ENCODE data around the gene EIF2B2.

EIF2B2 gene

DNA sequence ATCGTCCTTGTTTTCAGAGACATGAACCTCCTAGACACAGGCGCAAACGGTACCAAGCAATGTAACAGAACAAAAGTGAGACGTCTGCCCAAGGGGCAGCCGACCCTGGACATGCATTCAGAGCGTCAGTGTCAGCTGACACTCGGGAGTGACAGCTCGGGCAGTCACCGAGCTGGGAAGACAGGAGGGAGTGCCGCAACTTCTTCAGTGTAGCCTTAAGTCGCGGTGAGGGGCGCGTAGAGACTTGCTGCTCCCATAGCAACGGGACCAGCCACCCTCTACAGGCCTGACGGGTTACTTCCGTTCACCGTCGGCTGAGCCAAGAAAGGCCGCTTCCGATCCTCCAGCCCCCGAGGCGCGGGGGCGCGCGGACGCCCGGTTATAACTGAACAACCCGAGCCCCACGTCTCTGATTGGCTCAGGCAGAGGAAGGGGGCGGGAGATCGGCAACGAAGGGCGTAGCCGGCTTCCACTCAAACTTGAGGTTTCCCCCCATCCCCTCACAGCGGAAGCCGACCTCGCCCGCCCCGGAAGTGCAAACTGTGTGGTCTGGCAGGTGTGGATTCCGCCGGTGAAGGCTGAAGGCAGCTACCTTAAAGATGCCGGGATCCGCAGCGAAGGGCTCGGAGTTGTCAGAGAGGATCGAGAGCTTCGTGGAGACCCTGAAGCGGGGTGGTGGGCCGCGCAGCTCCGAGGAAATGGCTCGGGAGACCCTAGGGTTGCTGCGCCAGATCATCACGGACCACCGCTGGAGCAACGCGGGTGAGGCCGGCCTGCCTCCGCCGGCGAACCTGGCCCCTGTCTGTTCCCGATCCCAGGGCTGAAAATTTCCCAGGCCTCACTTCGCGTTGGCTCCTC, at the start of gene EIF2B2:
TSS of gene EIF2B2 (plus strand) at position 530 of the 858 bp plus-strand sequence. CDS start at position 600, 70 bp downstream.
- TF ChIP-seq, protein P1, sequence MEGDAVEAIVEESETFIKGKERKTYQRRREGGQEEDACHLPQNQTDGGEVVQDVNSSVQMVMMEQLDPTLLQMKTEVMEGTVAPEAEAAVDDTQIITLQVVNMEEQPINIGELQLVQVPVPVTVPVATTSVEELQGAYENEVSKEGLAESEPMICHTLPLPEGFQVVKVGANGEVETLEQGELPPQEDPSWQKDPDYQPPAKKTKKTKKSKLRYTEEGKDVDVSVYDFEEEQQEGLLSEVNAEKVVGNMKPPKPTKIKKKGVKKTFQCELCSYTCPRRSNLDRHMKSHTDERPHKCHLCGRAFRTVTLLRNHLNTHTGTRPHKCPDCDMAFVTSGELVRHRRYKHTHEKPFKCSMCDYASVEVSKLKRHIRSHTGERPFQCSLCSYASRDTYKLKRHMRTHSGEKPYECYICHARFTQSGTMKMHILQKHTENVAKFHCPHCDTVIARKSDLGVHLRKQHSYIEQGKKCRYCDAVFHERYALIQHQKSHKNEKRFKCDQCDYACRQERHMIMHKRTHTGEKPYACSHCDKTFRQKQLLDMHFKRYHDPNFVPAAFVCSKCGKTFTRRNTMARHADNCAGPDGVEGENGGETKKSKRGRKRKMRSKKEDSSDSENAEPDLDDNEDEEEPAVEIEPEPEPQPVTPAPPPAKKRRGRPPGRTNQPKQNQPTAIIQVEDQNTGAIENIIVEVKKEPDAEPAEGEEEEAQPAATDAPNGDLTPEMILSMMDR (IDR thresholded peaks at IDR 0.05; ENCODE audit: low read depth, low read length): no peak
- H3K4me3 ChIP-seq (replicated peaks in 1 of 2; ENCODE audit: low read depth in 2 of 2, low read length in 2 of 2): peak within 1 kb of the TSS; percentile 92 to 94
- DNase-seq (ENCODE audit: low read depth in 2 of 2): peak; percentile 95 to 97

DNA sequence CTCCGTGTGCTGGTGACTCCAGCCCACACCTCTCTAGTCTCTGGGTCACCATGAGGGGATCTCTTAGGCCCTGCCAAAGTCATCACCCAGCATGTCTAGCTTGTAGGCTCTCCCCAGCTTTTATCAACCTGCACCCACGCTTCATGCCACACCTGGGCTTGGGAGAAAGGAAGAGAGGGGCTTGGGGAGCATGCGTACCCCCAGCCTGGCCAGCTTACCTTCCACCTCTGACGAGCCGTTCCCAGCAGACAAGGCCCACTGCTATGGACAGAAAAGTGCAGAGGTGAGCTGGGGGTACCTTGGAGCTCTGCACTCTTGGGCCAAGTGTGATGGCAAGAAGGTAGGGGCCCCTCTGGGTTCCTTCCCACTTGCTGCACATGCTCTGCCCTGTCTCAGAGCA, 49.0 kb upstream of the EIF2B2 start:
- peak overlapping the region in 1 of 2 donors; percentile 61 for H3K4me3 ChIP-seq (replicated peaks in 1 of 2; ENCODE audit: low read depth in 2 of 2, low read length in 2 of 2)
- TF ChIP-seq, protein P1 (IDR thresholded peaks at IDR 0.05; ENCODE audit: low read depth, low read length): no peak
- DNase-seq (ENCODE audit: low read depth in 2 of 2): no peak

DNA sequence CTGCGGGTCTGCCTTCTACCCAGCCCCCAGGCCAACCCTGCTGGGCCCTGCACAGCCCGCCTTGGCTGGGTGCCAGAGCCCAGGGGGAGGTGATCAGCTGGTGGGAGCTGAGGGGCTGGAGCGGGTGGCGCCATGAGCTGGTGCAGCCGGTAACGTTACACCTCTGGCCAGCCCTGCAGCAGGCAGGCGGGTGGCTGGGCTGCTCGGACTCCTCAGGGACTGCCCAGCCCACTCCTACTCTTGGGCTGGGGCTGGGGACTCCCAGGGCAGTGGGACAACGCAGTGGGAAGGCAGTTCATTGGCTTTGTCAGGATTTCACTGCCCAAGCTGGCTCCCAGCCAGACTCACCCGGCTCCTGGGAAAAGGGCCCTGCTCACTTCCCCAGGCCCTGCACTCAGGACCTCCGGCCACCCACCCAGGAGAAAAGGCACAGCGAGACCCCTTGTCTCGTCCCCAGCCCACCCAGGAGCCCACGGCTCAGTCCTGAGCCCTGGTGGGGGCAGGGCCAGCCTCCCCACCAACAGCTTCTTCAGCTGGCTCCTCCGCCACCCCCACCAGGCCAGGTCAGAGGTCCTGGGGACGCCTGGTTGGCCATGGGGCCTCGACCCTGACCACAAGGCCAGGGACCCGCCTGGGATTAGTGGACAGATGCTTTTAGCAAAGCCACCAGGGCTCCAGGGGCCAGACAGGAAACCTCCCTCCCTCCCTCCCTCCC, 48.3 kb upstream of the EIF2B2 start:
- no peak for DNase-seq (ENCODE audit: low read depth in 2 of 2)
- peak overlapping the region; percentile 42 to 61 for H3K4me3 ChIP-seq (replicated peaks in 1 of 2; ENCODE audit: low read depth in 2 of 2, low read length in 2 of 2)

DNA sequence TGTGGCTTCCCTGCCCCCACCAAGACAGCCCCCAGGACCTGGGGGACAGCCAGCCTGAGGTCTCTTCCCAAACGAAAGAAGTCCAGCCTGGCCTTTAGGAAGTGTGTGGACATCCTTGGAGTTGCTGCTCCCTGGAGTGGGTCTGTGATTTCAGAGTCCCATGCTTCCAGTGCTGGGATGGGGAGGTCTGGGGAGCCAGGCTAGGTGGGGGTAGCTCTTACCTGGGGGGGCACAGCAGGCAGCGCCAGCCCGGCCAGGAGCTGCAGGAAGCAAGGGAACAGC, 47.8 kb upstream of the EIF2B2 start:
- TF ChIP-seq, protein P1 (IDR thresholded peaks at IDR 0.05; ENCODE audit: low read depth, low read length): no peak
- no peak for DNase-seq (ENCODE audit: low read depth in 2 of 2)
- H3K4me3 ChIP-seq (replicated peaks in 1 of 2; ENCODE audit: low read depth in 2 of 2, low read length in 2 of 2): peak overlapping the region; percentile 42 to 61

More for the DNA sequence above, 48.3 kb upstream of the EIF2B2 start:
- TF ChIP-seq, protein P1 (IDR thresholded peaks at IDR 0.05; ENCODE audit: low read depth, low read length): no peak

DNA sequence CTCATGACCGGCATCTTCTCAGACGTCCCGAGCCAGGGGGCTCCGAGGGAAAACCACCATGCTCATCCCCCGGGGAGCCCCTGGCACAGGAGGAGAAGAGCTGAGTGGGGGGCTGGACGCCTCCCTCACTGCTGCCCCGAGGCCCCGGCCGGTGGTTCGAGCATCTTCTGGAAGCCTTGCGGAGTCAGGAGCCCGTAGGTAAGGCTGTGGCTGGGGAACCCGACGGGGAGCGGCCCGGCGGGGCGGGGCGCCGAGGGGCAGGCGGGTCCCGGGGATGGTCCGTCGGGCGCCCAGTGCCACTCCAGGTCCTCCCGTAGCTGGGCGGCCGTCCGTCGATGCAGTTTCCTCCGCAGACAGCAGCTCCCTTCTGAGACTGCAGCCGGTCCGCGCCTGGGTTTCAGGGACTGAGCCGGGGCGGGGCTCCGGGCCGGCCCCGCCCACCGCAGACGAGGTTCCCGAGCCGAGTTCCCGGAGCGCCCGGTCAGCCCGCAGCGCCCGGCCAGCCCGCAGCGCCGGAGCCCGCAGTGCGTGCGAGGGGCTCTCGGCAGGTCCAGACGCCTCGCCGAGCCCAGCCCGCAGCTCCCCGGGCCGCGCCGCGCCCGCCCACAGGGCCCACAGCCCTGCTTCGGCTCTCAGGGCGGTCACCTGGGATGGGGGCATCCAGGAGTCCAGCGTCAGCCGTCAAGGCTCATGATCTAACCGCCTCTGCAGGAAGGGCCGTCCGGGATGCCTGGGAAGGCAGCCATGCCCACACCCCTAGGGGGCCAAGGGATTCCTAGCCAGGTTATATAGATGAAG, 47.3 kb upstream of the EIF2B2 start, which contains the start of gene PGF:
TSS of gene PGF (minus strand) at position 369 of the 798 bp plus-strand sequence. CDS start at position 14, 355 bp downstream.
- peak; percentile 44 to 50 for DNase-seq (ENCODE audit: low read depth in 2 of 2)
- TF ChIP-seq, protein P1 (IDR thresholded peaks at IDR 0.05; ENCODE audit: low read depth, low read length): no peak
- peak within 1 kb of the TSS; percentile 42 to 61 for H3K4me3 ChIP-seq (replicated peaks in 1 of 2; ENCODE audit: low read depth in 2 of 2, low read length in 2 of 2)

DNA sequence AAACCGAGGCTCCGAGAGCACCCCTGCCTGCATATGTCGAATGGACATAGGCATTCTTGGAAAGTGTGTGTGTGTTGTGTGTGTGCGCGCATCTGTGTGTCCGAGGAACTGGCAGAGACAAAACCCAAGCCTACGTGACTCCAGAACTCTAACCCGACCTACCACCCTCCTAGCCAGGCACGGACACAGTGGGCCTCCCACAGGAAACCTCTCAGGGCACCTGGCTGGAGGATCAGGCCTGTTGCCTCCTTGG, 46.8 kb upstream of the EIF2B2 start:
- DNase-seq (ENCODE audit: low read depth in 2 of 2): no peak
- TF ChIP-seq, protein P1 (IDR thresholded peaks at IDR 0.05; ENCODE audit: low read depth, low read length): no peak
- H3K4me3 ChIP-seq (replicated peaks in 1 of 2; ENCODE audit: low read depth in 2 of 2, low read length in 2 of 2): peak overlapping the region; percentile 21 to 61
